C4-2B (cell line): Measurements from ENCODE around the gene TMEM266.

Source experiments
- CTCF ChIP-seq: fragments of 450-650 bp; conservative IDR thresholded peaks from 2 replicates; pipeline ENCODE4 v1.5.1; 2017; ENCODE audit warnings: mild to moderate bottlenecking
- ZFX ChIP-seq: fragments of 450-650 bp; IDR thresholded peaks from 2 replicates; pipeline ENCODE4 v1.6.1; 2017

DNA sequence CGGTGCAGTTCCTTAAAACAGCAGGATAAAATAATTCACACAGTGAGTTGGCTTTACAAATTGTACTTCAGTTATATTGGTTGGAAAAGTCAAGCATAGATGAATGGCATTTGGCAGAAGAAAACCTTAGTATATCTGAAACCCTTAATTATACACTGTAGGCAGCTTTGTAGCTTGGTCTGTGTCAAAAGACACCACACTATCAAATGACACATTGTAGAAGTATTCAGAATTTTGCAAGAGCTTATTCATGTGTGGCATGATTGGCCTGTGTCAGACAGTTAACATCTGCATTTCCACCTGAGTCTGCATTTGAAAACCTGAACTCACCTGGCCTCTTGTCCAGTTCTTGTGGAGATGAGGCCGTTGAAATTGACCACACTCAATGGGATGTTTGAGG is 13.8 kb downstream of the TMEM266 start:
- TF ChIP-seq CTCF (no peak), ZFX (no peak)
